Mucosa of rectum (tissue), 2 donors: ENCODE measurements around the gene MMP24.
"Not testable (repeated sequence)": the region's sequence is repeated elsewhere in the genome, so short reads cannot be mapped to it uniquely, and the experiment has no call there.

ENCODE experiments used
- H3K27ac ChIP-seq, 2 donors: one replicate each; pipeline ENCODE4 v1.7.0; 2013; ENCODE audit warnings: inconsistent platforms in 2 of 2, low read depth in 2 of 2, low read length in 2 of 2
- H3K27me3 ChIP-seq, 2 donors: one replicate each; pipeline ENCODE4 v1.7.0; 2013; ENCODE audit warnings: low read length in 2 of 2; ENCODE audit not compliant: control insufficient read depth in 2 of 2, insufficient read depth in 2 of 2
- H3K36me3 ChIP-seq, 2 donors: one replicate each; pipeline ENCODE4 v1.7.0; 2013; ENCODE audit warnings: low read length in 2 of 2; ENCODE audit not compliant: control insufficient read depth in 2 of 2, insufficient read depth in 2 of 2
- H3K4me1 ChIP-seq, 2 donors: one replicate each; pipeline ENCODE4 v1.7.0; 2013; ENCODE audit warnings: low read length in 2 of 2, mild to moderate bottlenecking in 1 of 2; ENCODE audit not compliant: control insufficient read depth in 2 of 2, insufficient read depth in 2 of 2
- H3K4me3 ChIP-seq, 2 donors: one replicate each; pipeline ENCODE4 v1.7.0; 2013; ENCODE audit warnings: low read length in 2 of 2
- H3K9ac ChIP-seq, 2 donors: one replicate each; pipeline ENCODE4 v1.7.0; 2013; ENCODE audit warnings: low read length in 2 of 2, low read depth in 1 of 2, mild to moderate bottlenecking in 1 of 2
- H3K9me3 ChIP-seq, 2 donors: one replicate each; pipeline ENCODE4 v1.7.0; 2013; ENCODE audit warnings: low read length in 2 of 2; ENCODE audit not compliant: control insufficient read depth in 2 of 2
- donor health status: healthy.
- donor health status: Normal muscosa, but diverticular disease.

The MMP24 gene

DNA sequence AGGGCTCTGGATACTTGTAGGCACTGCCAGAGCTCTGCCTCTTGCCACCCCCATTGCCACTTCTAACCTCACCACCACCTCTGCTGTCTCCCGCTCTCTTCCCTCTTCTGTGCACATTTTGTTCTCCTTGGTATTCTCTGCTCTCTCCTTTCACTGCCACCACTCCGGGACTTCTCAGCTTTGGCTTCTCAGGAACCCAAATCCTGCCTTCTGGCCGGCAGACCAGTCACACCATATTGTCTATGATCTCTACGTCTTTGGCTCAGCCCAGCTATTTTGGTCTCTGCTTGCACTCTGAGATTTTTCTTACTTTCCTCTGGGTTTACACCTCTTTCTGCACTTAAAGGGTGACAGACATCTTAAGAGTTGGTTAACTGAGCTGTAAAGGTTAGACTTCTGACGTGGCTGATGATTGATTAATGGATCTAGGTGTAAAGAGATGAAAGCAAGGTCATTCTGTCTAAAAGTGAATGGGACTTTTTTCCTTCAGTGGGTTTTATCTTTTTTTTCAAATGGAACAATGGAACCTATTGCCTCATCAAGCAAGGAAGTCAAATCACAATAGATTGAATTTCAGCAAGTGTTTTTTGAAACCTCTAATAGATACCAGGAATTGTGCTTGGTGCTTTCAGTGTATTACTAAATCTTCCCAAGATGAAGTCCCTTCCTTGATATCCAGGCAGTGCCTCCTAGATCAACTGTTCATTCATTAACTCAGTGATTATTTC is 13.8 kb downstream of the MMP24 start:
- no peaks in the 10 kb centered on the region for H3K9me3 ChIP-seq
- H3K9ac ChIP-seq: no peak overlapping the region
- H3K4me1 ChIP-seq: no peaks in the 10 kb centered on the region
- no peaks in the 10 kb centered on the region for H3K27me3 ChIP-seq
- H3K27ac ChIP-seq: no peak overlapping the region
- no peak overlapping the region for H3K4me3 ChIP-seq
- H3K36me3 ChIP-seq: peaks cover 0 to 4% of the 10 kb centered on the region in 2 donors

DNA sequence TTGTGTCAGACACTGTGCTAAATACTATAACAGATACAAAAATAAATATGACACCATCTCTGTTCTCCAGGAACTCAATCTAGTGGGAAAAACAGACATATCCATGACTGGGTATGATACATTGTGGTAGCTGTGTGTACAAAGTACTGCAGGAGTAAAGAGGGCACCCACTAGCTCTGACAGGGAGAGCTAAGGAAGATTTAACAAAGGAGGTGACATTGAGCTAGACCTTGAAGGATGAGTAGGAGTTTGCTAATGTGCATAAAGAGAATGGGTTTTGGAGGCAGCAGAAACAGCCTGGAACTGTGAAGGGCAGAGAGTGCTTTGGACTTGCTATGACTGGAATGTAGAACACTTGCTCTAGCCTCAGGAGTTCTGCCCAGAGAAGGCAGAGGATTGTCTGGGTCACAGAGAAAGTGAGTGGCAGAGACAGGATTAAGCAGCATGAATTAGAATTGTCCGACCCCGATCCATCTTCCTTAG is 14.4 kb downstream of the MMP24 start:
- Histone ChIP-seq H3K4me1 (no peaks in the 10 kb centered on the region), H3K27ac (no peak overlapping the region), H3K9ac (no peak overlapping the region), H3K9me3 (no peaks in the 10 kb centered on the region), H3K27me3 (no peaks in the 10 kb centered on the region), H3K4me3 (no peak overlapping the region), H3K36me3 (peaks cover 0 to 4% of the 10 kb centered on the region in 2 donors)

DNA sequence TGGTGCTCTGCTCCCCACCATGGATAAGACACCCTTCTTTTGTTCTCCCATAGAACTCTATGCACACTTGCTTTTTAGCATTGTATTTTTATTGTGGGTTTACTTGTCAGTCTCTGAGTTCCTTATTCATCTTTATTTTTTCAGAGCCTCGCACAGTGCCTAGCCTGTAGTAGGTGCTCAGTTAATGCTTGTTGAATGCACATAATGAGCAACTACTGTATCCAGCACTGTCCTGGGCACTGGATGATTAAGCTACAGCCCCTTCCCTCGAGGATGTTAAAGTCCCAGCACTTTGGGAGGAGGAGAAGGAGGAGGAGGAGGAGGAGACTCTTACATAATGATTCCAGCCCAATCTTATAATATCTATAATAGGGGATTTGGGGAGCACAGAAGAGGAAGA is 16.8 kb downstream of the MMP24 start:
- Histone ChIP-seq H3K4me1 (no peaks in the 10 kb centered on the region), H3K27ac (no peak overlapping the region), H3K9ac (no peak overlapping the region), H3K36me3 (no peaks in the 10 kb centered on the region), H3K4me3 (no peak overlapping the region), H3K9me3 (no peaks in the 10 kb centered on the region), H3K27me3 (no peaks in the 10 kb centered on the region)

DNA sequence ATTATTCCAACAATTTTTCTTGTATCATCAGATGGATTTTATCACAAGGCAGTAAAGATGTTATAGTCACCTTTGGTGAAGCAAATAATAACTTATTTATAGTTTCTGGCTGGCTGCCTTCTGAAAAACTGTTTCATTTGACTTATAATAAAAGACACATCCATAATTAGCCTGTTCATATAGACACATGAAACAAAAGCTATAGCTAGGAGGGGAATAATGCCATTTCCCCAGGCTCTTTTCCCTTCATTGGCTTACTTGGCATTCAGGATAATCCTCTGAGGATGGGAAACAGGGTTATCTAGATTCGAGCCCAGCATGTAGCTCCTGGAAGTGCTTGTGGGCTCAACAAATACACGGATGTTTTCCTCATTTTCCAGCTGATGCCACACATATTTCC is 17.5 kb downstream of the MMP24 start:
- Histone ChIP-seq H3K9me3 (no peaks in the 10 kb centered on the region), H3K4me3 (no peak overlapping the region), H3K27ac (no peak overlapping the region), H3K36me3 (no peaks in the 10 kb centered on the region), H3K9ac (no peak overlapping the region), H3K4me1 (no peaks in the 10 kb centered on the region), H3K27me3 (no peaks in the 10 kb centered on the region)

GRCh38 chr20:35246723-35247122 is 20.2 kb downstream of the MMP24 start:
- H3K4me1 ChIP-seq: peaks cover 2 to 3% of the 10 kb centered on the region in 2 donors
- no peaks in the 10 kb centered on the region for H3K36me3 ChIP-seq
- no peak overlapping the region for H3K27ac ChIP-seq
- no peaks in the 10 kb centered on the region for H3K9me3 ChIP-seq
- no peaks in the 10 kb centered on the region for H3K27me3 ChIP-seq
- H3K4me3 ChIP-seq: no peak overlapping the region
- H3K9ac ChIP-seq: no peak overlapping the region

GRCh38 chr20:35248641-35249475 is 22.4 kb downstream of the MMP24 start:
- no peak overlapping the region for H3K27ac ChIP-seq
- no peaks in the 10 kb centered on the region for H3K36me3 ChIP-seq
- H3K27me3 ChIP-seq: no peaks in the 10 kb centered on the region
- H3K9me3 ChIP-seq: no peaks in the 10 kb centered on the region
- no peak overlapping the region for H3K4me3 ChIP-seq
- no peak overlapping the region for H3K9ac ChIP-seq
- H3K4me1 ChIP-seq: peaks cover 3% of the 10 kb centered on the region in 2 donors

DNA sequence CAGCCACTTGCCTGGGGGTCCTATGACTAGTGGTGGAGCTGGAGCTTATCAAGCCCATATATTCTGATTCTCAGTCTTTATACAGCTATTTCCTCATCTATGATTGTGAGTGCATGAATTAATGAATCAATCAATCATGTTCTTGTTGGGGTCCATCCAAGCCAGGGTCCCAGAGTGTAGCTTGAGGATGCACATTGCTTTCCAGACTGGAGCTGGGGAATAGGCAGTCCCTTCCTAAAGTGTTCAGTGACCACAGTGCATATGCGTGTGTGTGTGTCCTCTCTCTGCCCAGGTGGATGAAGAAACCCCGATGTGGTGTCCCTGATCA is 25.1 kb downstream of the MMP24 start:
- Histone ChIP-seq H3K4me1 (peaks cover 3% of the 10 kb centered on the region in 2 donors), H3K9me3 (no peaks in the 10 kb centered on the region), H3K36me3 (no peaks in the 10 kb centered on the region), H3K27me3 (no peaks in the 10 kb centered on the region), H3K27ac (peak overlapping the region in 1 of 2 donors; percentile 40), H3K9ac (no peak overlapping the region), H3K4me3 (no peak overlapping the region)

GRCh38 chr20:35252037-35252461 is 25.6 kb downstream of the MMP24 start:
- Histone ChIP-seq H3K9me3 (no peaks in the 10 kb centered on the region), H3K4me3 (no peak overlapping the region), H3K27ac (peak overlapping the region; percentile 34 to 40), H3K4me1 (peaks cover 3% of the 10 kb centered on the region in 2 donors), H3K9ac (no peak overlapping the region), H3K36me3 (peaks cover 0 to under 1% of the 10 kb centered on the region in 2 donors), H3K27me3 (no peaks in the 10 kb centered on the region)

GRCh38 chr20:35252598-35252997 is 26.1 kb downstream of the MMP24 start:
- peak overlapping the region; percentile 34 to 40 for H3K27ac ChIP-seq
- H3K36me3 ChIP-seq, H3K4me1 ChIP-seq, H3K4me3 ChIP-seq, H3K9me3 ChIP-seq, H3K27me3 ChIP-seq, H3K9ac ChIP-seq: not testable (repeated sequence)

GRCh38 chr20:35253010-35253409 is 26.5 kb downstream of the MMP24 start:
- Histone ChIP-seq H3K27me3 (no peaks in the 10 kb centered on the region), H3K4me3 (no peak overlapping the region), H3K27ac (no peak overlapping the region), H3K36me3 (peaks cover 0 to 2% of the 10 kb centered on the region in 2 donors), H3K4me1 (peaks cover 3% of the 10 kb centered on the region in 2 donors), H3K9me3 (no peaks in the 10 kb centered on the region), H3K9ac (no peak overlapping the region)
